ENCODE results near the gene SAMD4A.

Gene SAMD4A

DNA sequence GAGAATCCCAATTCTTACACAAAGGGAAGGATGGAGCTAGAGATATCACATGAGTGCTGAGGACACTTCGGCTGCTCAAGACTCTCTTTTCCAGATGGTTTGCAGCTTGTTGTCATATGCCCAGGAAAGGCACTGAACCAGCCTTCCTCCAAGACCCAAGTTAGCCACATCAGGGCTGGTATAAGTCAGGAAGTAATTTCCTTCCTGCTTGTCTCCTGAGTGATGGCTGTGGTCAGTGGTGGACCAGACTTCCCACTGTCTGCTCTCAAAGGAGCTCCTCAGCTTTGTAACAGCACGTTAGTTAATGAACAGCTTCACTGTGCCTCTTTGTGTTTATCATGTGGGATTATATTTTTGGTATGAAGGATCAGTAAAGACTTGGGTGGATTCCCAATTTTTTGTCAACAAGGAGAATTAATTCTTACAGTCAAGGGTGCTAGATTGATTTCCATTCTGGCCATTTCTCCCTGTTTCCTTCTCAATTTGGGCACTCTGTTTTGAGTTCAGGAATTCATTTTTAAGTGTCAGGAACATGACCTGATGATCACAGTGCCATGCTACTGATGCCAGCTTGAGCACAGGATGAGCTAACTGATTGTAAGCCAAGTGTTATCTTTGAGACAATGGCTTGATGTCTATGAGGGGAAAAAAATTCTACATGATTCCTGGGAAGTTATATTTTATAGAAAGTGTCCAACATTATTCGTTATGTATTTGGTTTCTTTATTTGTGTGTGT is 189.9 kb downstream of the SAMD4A start:
- no peak for DNase-seq (ENCODE audit: low read depth, low spot score)

DNA sequence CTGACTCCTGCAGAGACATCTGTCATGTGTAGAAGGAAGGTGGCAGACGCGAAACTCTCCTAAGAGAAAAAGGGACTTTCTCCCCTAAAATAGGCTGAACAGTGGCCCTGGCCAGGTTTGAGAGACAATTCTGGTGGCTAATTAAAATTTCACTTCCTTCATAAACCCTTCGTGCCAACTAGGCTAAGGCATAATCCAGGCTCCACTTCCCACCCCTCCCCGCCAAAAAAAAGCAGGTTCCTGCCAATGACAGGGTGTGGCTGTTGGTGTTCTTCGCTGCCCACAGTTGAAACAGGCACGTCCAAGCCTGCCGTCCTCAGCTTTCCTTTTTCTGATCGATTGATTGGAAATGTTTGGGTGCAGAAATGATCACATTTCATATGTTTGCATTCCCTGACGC is 191.1 kb downstream of the SAMD4A start:
- no peak for DNase-seq (ENCODE audit: low read depth, low spot score)

- no peak for DNase-seq (ENCODE audit: low read depth, low spot score)
Measured at GRCh38 chr14:54759982-54760585, 193.2 kb downstream of the SAMD4A start.

DNA sequence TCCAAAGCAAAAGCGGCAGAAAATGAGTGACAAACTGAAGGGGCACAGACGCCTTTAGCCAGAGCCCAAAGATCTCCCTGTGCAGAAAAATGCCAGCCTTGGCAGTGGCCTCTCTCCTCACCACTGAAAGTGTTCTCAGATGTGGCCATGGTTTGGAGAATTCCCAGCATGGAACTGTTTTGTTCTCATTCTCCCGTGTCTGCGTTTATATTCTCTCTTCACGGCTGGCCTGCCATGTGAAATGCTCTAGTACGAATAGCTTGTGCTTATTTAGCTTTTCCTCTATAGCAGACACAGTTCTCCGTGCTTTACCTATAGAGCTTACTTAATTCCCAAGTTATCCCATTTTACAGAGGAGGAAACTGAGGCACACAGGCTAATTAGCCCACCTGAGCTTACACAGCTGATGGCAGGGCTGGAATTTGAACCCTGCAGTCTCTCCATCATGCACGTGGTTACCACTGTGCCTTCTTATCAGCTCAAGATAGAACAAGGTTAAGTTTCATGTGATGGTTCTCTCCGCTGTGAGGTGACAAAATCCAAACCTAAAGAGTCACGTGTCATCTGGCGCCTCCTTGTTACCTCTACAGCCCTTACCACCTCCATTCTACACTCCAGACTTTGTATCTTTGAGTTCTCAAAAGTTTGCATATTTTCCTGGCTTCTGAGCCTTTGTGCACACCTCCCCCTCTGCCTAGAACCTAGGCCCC is 194.1 kb downstream of the SAMD4A start:
- DNase-seq (ENCODE audit: low read depth, low spot score), result no peak

DNA sequence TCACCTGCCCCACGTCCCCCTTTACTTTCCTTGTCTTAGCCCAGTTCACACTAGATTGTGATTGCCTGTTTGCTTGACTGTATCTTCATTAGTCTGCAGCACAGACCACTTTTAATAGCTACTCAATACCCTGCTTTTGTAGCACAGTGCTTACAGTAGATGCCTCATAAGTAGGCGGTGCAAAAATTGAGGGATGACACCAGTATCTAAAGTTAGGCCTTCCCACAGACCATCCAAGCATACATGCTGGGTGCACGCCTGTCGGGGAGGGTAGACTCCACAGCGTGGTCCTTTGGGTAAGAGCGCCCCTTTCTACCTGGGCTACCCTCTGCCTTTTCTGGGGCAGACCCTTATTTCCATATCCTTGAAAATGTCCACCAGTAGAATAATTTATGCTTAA is 194.9 kb downstream of the SAMD4A start:
- DNase-seq (ENCODE audit: low read depth, low spot score), result no peak

GRCh38 chr14:54762296-54762695 is 195.4 kb downstream of the SAMD4A start:
- no peak for DNase-seq (ENCODE audit: low read depth, low spot score)

- DNase-seq (ENCODE audit: low read depth, low spot score), result no peak
Measured at GRCh38 chr14:54763761-54764160, 196.8 kb downstream of the SAMD4A start.

DNA sequence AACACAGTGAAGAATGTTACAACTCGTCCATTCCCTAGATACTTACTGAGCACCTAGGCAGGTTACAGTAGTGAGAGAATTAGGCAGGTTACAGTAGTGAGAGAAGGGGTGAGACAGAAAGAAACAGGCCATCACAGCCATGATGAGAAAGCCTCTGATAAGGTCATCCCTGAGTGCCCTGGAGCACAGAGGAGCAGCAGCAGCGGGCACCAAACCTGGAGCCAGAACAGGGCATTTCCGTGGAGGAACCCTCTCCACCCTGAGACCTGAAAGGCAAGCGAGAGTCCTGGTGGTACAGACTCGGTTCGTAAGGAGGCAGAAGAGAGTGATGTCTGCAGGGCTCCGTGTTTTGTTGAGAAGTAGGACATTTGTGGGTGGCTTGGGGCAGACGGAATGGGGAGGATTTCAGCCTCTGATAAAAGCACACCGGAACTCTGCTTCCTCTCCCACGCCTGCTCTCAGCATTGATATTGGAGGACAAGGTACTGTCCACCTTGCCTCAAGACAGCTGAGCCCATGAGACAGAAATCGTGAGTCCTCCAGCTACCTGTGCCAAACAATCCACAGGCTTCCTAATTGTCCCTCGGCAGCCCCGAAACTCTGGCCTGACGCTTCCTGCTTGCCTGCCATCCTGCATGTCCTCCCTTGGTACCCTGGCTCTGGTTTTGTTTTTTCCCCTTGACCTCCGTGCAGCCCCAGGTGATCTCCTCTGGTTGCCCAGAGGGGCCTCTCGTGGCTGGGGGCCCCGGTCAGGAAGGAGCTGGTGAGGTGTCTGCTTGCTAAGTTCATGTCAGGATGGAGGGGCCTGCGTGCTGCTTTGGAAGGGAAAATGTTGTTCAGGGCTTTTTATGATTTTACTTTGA is 199.6 kb downstream of the SAMD4A start:
- DNase-seq (ENCODE audit: low read depth, low spot score), result no peak

DNA sequence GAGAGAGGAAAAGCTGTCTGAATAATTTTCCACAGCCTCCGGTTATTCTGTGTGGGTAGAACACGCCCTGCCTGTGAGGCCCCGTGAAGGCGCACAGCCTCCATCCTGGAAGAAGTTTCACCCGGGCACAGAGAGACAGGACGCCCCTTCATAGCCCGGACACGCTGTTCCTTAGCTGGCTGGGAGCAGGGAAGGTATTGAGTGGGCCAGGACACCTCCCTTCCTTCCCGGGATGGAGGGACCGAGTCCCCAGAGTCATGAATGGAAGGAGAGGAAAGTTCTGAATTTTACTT is 200.2 kb downstream of the SAMD4A start:
- DNase-seq (ENCODE audit: low read depth, low spot score), result no peak

DNA sequence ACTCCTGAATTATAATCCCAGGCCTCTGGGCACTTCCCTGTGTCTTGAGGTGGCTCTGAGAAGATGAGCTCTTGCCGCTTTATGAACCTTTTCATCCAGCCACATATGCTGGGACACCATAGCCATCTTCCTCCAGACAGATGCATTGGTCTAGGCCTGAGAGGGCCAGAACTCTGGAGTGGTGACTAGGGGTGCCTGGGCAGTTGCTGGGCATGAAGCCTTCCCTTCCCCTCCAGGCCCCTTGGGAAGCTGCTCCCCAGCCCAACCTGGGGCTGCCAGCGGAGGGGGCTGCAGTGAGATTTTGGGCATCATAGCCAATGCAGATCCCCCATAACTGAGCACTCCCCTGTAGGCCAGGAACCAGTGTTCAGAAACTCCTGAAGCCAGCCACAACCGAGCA is 200.5 kb downstream of the SAMD4A start:
- DNase-seq (ENCODE audit: low read depth, low spot score), result no peak

- DNase-seq (ENCODE audit: low read depth, low spot score), result no peak
Measured at GRCh38 chr14:54768501-54769129, 201.7 kb downstream of the SAMD4A start.

- no peak for DNase-seq (ENCODE audit: low read depth, low spot score)
Measured at GRCh38 chr14:54769951-54770863, 203.3 kb downstream of the SAMD4A start.

DNA sequence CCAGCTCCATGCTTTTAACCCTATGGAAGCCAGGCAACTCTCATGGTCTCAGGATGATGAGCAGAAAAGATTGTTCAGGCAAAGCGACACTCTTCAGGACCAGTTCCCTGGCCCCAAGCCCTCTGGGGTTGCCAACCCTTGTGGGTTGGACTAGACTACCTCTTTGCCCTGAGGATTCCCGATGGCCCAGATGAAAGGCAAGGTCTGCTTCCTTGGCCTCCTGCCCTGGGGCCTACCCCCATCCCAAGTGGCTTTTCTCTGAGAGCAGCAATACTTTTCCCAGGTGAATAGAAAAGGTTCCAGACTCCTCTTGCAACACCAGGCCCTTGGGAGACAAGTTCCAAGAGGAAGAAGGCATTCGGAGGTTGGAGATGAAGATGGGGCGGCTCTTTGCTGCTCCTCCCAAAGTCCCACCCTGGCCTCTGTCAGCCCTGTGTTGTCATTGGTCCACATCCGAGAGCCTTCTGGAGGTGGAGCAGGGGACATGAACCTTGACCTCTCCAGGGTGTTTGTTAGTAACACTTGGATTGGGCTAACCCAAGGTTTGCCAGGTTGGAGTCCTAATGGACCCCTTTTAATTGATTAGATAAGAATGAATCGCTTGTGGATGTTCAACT is 204.6 kb downstream of the SAMD4A start:
- DNase-seq (ENCODE audit: low read depth, low spot score), result no peak

DNA sequence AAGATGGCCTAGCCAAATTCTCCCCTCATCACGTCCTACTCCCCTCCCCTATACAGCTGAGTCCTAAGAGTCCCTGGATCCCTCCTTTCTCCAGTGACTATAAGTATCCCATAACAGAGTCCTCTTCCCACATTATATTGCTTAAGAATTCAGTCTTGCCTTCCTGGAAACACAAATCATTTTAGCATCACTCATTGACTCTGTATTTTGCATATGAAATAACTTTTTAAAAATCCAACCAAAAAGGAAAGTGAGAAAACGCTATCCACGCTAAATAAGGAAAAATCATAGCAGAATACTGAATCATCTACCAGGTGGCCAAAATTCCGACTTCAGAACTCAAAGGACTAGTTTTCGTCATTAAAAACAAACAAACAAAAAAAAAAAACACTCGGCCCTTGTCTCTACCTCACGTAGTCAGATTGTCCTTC is 205.5 kb downstream of the SAMD4A start:
- no peak for DNase-seq (ENCODE audit: low read depth, low spot score)

DNA sequence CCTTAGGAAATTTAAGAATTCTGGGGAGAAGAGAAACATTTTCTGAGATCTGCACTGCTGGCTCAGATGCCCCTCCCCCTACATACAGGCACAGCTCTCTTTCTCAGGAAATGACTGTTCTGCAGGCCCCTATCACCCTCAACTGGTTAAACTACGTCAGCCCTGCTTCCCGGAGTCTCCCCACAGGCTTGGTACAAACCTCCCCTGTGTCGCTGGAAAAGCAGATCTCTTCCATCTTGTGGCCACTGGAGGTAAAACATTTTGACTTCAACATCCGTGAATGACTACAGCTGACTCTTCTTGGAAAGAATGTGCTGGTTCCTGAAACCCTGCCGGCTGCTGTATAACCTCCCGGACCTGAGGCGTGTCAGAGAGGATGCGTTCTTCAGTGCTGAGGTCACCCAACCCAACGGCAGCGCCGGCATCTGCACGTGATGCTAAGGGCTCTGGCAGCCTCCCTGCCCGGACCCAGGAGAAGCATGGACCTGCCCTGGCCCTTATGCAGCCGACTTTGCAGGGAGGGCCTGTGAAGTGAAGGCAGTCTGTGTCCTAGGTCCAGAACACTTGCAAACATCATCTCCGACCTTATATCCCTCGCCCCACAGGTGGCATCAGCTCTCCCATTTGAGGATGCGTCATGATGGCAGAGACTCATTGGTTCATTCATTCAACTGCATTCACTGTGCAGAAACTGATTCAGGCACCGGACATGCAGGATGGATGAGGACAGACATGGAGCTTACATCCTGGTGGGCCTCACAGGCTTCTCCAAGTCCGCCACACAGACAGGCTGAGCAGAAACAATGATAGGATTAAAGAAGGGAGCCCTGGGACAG is 206.5 kb downstream of the SAMD4A start:
- peak; percentile 95 for DNase-seq (ENCODE audit: low read depth, low spot score)

GRCh38 chr14:54774824-54775223 is 207.9 kb downstream of the SAMD4A start:
- no peak for DNase-seq (ENCODE audit: low read depth, low spot score)

DNA sequence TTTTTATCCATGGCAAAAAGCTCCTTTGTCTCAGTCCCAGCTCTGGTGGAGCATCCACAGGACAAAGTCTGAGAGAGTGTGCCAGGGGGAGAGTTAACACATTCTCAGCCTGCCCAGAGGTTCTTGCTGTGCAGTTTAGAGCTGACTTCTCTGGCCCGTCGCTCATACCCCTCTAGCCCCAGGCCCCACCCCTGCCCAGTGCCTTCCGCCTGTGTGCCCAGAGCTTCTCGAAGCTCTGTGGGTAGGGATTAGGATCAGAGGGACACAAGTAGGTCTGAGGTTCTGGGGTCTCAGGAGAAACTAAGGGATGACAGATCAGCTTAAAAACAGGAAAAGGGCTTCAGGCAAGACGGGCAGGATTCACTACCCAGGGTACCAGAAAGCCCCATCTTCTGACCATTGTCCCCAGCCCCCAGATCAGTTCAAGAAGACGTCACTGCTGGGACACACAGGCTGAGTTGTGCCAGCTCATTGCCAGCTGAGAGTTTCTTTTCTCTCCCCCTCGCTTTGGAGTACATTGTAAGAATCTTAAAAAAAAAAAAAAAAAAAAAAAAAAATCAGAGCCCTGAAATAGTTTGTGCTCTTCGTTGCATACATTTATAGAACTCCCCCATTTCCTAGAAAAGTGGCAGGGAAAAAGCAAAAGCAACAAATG is 208.7 kb downstream of the SAMD4A start:
- no peak for DNase-seq (ENCODE audit: low read depth, low spot score)

GRCh38 chr14:54776361-54777001 is 209.6 kb downstream of the SAMD4A start:
- DNase-seq (ENCODE audit: low read depth, low spot score), result no peak

Data from smooth muscle cell of the brain vasculature (primary cell).